ENCODE results near the gene SP5. TPM values are rescaled to one million over a fixed set of nuclear protein-coding genes. Genes with fewer than 3 reads are reported as not detected.

Gene SP5
- total RNA-seq, 1 experiment from 2014 or later: 0.64 TPM

- ChIA-PET POLR2A (no interaction called here), CTCF (interaction anchor here (0.6 kb wide), 1 partner anchor 245 kb away, joined by 12 read pairs; no protein-coding TSS in a partner anchor)
- no peak overlapping the region for H3K27ac ChIP-seq (ENCODE audit: low read length)
- H3K9me3 ChIP-seq (ENCODE audit: control insufficient read depth, insufficient read depth, low read depth, low read length): no peaks in the 10 kb centered on the region
- ATAC-seq (no peak), DNase-seq (ENCODE audit: low read depth, low spot score) (no peak)
- intact Hi-C loops (cut with micrococcal nuclease; ENCODE audit: unreplicated experiment) (no loop called here), in situ Hi-C loops (cut with HindIII; ENCODE audit: low pct_unique_long_range_greater_than_20kb, low sequenced_read_pairs) (no loop called here)
- H3K4me3 ChIP-seq (ENCODE audit: low read depth in 2 of 2, low read length in 2 of 2): no peak overlapping the region
- no peaks in the 10 kb centered on the region for H3K27me3 ChIP-seq (ENCODE audit: control insufficient read depth, insufficient read depth, low read length)
- TF ChIP-seq SIN3A (IDR thresholded peaks at IDR 0.05; ENCODE audit: borderline replicate concordance, insufficient read depth, low read depth, low read length) (no peak), POLR2AphosphoS5 (IDR thresholded peaks at IDR 0.05; ENCODE audit: low read depth, low read length) (no peak), TCF7L2 (IDR thresholded peaks at IDR 0.05; ENCODE audit: low read depth, low read length) (no peak), REST (IDR thresholded peaks at IDR 0.05; ENCODE audit: insufficient read depth in 1 of 2, low read depth in 2 of 2, low read length in 1 of 2) (no peak), CTCF (IDR thresholded peaks at IDR 0.05) (no peak)
- no TSS peak for BruUV-seq (replicated peaks)
- no peaks in the 10 kb centered on the region for H3K36me3 ChIP-seq (ENCODE audit: control insufficient read depth, insufficient read depth, low read length)
- no peaks in the 10 kb centered on the region for H3K4me1 ChIP-seq (ENCODE audit: control insufficient read depth, insufficient read depth, low read length)
Observed at GRCh38 chr2:170689481-170689880, 25.7 kb upstream of the SP5 start.

GRCh38 chr2:170690640-170691039, 24.5 kb upstream of the SP5 start:
- POLR2A ChIA-PET: interaction anchor here (0.6 kb wide), 1 partner anchor 162 kb away, joined by 3 read pairs; no protein-coding TSS in a partner anchor
- in situ Hi-C loops (cut with HindIII; ENCODE audit: low pct_unique_long_range_greater_than_20kb, low sequenced_read_pairs): no loop called here
- intact Hi-C loops (cut with micrococcal nuclease; ENCODE audit: unreplicated experiment): no loop called here

More at GRCh38 chr2:170690640-170691039, 24.5 kb upstream of the SP5 start:
- no peaks in the 10 kb centered on the region for H3K4me1 ChIP-seq (ENCODE audit: control insufficient read depth, insufficient read depth, low read length)
- H3K4me3 ChIP-seq (ENCODE audit: low read depth in 2 of 2, low read length in 2 of 2): no peak overlapping the region
- TF ChIP-seq SIN3A (IDR thresholded peaks at IDR 0.05; ENCODE audit: borderline replicate concordance, insufficient read depth, low read depth, low read length) (no peak), POLR2AphosphoS5 (IDR thresholded peaks at IDR 0.05; ENCODE audit: low read depth, low read length) (no peak), TCF7L2 (IDR thresholded peaks at IDR 0.05; ENCODE audit: low read depth, low read length) (no peak), REST (IDR thresholded peaks at IDR 0.05; ENCODE audit: insufficient read depth in 1 of 2, low read depth in 2 of 2, low read length in 1 of 2) (no peak), CTCF (IDR thresholded peaks at IDR 0.05) (no peak)
- CTCF ChIA-PET: no interaction called here
- ATAC-seq (no peak), DNase-seq (ENCODE audit: low read depth, low spot score) (no peak)
- BruUV-seq (replicated peaks): no TSS peak
- H3K9me3 ChIP-seq (ENCODE audit: control insufficient read depth, insufficient read depth, low read depth, low read length): no peaks in the 10 kb centered on the region
- no peaks in the 10 kb centered on the region for H3K36me3 ChIP-seq (ENCODE audit: control insufficient read depth, insufficient read depth, low read length)
- no peaks in the 10 kb centered on the region for H3K27me3 ChIP-seq (ENCODE audit: control insufficient read depth, insufficient read depth, low read length)
- H3K27ac ChIP-seq (ENCODE audit: low read length): no peak overlapping the region

All from Panc1 (cell line).